Lung microvascular endothelial cell (primary cell): Measurements from ENCODE around the gene ATP8B3. TPM values are rescaled to one million over a fixed set of nuclear protein-coding genes. Genes with fewer than 3 reads are reported as not detected.
"Not testable (repeated sequence)": the region's sequence is repeated elsewhere in the genome, so short reads cannot be mapped to it uniquely, and the experiment has no call there.

Source experiments
- DNase-seq, 2 donors: peaks; one replicate each; pipeline versions ENCODE4 v3.0.0 to v3.0.0-alpha.2; 2010; ENCODE audit warnings: low read depth in 2 of 2
- total RNA-seq: library from RNA; depleted of rRNA; stranded (reverse); fragments of >200 nt; gene quantifications from 2 replicates; pipeline ENCODE4 v1.2.1, GENCODE V29; 2014

Gene ATP8B3
- total RNA-seq, 1 donor from 2014 or later, result 0.20 TPM

DNA sequence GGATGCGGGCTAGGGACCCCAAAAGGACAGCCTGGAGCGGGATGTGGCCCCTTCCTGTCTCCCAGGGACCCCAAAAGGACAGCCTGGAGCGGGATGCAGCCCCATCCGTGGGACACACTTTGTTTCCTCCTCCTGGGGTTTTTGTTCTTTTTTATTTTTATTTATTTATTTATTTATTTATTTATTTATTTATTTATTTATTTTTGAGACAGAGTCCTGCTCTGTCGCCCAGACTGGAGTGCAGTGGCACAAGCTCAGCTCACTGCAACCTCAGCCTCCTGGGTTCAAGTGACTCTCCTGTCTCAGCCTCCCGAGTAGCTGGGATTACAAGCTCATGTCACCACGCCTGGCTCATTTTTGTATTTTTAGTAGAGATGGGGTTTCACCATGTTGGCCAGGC lies 14.8 kb downstream of the ATP8B3 start:
- DNase-seq, result not testable (repeated sequence)

DNA sequence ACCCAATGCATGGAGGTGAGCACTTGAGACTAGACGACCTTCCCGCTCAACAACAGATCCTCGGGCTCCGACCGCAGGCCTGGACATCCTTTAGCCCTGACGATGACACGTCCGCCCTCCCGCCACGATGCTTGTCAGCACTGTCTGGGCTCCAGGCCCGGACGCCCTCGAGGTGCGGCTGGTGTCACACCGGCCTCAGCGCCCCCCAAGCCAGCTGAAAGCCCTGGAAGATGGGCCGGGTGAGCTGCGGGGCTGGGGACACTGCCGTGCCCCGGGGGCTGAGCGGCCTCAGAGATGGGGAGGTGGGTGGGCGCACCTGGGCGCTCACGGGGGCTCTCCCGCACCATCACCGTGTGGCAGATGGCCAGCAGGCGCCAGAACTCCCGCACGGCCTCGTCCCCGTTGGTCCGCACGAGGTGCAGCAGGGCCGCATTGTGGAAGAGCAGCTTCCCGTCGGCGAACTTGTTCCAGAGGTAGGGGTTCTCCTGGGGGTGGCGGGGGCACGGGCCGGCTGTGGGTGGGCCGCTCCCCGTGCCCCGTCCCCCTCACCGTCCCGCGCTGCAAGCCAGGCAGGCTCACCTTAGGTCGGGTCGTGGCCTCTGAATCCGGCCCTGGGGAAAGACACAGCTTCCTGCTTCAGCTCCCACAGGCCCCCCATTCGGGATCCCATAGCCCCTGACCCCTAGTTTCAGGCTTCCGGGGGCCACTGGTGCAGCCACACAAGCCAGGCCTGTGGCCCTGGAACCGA lies 15.5 kb downstream of the ATP8B3 start:
- no peak for DNase-seq

GRCh38 chr19:1794424-1795172 lies 17.5 kb downstream of the ATP8B3 start:
- no peak for DNase-seq

DNA sequence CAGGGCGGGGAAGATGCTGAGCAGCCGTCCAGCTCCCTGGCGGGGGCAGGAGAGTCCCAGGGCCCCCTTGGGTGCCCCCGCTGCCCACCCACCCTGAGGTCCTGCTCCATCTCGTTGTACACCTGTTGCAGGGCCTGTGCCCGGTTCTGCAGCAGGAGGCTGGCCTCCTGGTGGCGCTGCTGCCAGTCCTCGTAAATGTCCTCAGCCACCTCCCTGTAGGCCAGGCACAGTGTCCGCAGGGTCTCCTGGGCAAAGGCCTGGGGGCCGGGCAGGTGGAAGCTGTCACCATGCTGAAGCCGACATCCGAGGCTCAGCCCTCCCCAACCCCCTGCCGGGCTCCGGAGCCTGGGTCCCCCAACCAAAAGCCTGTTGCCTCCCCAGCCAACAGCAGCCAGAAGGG lies 20.2 kb downstream of the ATP8B3 start:
- DNase-seq, result no peak

DNA sequence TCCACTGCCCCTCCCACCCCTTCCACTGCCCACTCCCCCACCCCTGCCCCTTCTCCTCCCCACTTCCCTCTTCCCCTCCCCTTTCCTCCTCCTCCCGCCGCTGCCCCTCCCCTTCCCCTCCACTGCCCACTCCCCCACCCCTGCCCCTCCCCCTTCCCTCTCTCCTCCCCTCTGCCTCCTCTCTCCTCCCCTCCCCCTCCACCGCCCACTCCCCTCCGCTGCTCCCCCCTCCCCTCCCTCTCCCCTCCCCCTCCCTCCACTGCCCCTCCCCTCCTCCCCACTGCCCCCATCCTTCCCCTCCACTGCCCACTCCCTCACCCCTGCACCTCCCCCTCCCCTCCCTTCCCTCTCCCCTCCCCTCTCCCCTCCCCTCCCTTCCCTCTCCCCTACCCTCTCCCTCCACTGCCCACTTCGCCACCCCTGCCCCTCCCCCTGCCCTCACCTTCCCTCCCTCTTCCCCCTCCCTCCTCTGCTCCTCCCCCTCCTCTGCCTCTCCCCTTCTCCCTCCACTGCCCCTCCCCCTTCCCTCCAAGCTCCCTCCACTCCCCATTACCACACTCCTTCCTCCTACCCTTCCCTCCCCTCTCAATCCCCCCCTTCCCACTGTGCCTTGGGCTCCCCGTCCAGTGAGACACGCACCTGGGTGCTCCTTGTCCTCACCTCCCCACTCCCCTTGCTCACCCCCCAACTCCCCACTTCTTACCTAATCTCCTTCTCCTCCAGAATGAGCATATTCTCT lies 21.9 kb downstream of the ATP8B3 start:
- DNase-seq, result no peak

DNA sequence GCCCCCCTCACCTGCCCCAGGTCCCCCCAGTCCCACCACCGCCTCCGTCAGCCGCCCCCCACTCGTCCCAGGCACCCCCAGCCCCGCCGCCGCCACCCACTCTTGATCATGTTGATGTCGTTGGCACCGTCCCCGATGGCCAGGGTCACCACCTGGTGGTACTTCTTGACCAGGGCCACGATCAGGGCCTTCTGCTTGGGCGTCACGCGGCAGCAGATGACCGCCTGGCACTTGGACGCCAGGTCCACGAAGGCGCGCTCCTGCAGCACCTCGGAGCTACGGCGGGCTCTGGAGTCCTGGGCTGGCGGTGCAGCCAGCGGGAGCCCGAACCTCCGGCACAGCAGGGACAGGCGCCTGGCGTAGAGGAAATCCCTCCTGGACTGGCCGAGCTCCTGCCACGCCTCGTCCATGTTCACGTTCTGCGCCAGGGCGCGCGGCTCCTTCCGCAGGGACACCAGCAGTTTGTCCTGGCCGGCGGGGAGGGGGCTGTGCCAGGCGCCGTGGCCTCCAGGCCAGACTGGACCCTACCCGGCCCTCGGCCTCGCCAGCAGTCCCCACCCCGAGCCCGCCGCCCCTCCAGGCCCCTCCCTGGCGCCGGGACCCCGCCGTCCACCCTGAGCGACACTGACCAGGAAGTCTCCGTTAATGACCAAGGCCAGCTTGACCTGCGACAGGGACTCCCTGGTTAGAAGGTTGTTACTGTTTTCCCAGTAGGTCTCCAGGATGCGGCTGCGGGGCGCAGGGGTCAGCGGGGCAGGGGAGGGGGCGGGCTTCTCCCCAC lies 22.6 kb downstream of the ATP8B3 start:
- peak in 1 of 2 donors; percentile 13 for DNase-seq

GRCh38 chr19:1787116-1787515 lies 25.0 kb downstream of the ATP8B3 start:
- no peak for DNase-seq

GRCh38 chr19:1786668-1787067 lies 25.4 kb downstream of the ATP8B3 start:
- no peak for DNase-seq

DNA sequence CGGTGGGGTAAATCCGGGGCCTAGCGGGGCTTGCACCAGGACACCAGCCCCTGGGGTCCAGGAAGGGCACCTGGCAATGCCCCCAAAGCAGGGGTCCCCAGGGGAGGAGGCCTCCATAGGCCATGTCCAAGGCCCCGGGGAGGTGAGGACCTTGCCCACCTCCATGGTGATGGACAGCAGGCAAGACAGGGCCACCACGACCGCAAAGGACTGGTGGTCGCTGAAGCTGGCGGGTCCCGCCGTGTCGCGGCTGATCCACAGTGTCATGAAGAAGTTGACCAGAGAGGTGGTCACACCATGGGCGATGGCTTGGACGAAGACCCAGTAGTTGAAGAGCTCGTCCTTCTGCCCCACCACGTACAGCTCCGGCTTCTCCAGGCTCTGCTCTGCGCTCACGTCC lies 26.8 kb downstream of the ATP8B3 start:
- no peak for DNase-seq

GRCh38 chr19:1783874-1784273 lies 28.2 kb downstream of the ATP8B3 start:
- DNase-seq, result no peak

DNA sequence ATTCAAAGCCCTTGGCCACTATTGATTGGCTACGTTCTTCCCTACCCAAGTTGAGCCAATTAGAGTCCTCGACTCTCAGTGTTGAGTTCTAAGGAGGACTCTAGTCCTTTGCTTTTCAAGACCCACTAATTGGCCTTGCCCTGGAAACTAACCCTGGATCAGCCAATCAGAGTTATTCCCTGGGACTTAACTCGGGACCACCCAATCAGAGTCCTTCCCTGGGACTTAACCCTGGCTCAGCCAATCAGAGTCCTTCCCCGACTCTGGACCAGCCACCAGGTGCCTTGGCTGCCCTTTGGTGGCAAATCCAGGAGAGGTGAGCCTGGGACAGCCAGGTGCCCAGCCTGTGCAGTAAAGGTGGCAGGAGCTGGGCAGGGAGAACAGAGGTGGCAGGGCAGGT lies 28.7 kb downstream of the ATP8B3 start:
- no peak for DNase-seq

DNA sequence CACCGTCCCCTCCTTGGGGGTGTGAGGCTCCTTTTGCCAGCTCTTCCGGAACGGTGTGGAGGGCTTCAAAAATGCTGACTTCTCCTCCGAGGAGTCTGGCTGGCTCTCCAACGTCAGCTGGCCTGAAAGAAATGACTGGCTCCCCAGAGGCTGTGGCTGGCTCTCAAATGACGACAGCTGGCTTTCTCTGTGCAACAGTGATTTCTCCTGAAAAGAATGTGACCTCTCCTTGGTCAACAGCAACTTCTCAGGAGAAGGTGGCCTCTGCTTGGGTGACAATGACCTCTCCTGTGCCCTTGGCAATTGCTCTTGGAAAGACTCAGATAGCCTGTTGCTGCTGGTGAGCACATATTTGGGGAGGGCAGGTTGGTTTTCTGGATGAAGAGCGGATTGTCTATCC lies 29.6 kb downstream of the ATP8B3 start:
- no peak for DNase-seq

GRCh38 chr19:1780272-1780958 lies 31.7 kb downstream of the ATP8B3 start:
- DNase-seq, result no peak

DNA sequence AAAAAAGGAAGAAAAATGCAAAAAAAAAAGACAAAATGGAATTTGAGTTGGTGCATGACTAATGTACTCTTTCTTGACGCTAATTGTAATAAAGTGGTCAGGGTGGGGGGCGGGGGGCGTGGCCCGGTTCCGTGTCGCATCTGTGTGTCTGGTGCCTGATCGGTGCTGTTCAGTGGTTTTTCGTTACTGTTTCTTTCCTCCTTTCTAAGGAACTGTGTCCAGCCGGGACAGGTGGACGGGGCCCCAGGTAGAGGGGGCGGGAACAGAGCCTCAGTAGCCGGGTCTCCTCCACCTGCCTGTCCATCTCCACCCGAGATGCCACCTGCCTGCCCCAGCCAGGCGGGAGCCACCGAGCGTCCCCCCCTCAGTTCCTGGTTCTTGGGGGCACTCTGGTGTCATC lies 32.5 kb downstream of the ATP8B3 start:
- no peak for DNase-seq

DNA sequence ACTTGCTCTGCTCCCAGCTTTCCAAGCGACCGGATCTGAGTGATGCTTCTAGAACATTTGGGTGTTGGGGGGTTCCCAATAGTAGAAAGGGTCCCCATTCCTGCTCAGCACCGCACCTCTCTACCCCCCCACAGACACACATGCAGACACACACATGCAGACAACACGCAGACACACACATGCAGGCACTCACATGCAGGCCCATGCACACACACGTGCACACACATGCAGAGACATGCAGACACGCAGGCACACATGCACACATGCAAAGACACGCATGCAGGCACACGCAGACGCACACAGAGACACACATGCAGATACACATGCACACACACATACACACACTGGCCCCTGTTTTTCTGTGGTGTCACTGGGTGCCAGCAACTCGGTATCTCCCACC lies 34.9 kb downstream of the ATP8B3 start:
- DNase-seq, result no peak

GRCh38 chr19:1776606-1777147 lies 35.4 kb downstream of the ATP8B3 start:
- DNase-seq, result no peak

DNA sequence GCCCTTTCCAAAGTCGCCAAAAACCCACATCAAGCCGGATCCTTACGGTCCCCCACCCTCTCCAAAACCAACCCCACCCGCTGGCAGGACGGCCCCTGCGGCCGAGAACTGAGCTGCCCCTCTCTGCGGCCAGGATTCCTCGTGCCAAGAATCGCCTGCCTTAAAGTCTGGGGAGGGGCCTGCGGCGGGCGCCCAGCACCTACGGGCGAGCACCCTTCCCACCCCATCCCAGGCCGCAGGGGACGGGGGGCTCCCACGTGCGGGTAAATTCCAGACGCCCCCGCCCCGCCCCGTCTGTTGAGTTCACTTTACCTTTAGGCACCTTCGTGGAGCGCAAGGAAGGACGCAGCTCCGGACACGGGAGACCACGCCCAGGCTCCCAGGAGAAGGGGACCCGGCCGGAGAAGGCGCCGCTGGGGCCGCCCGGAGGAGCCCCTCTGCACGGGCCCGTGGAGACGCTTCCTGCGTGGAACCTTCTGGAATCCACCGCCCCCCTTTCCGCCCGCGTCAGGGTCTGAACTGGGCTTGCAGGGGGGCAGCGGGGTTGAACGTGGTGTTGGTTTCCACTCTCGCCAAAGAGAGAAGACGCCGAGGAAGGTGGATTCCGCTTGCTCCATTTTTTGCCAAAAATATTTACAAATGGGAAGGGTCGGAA lies 36.0 kb downstream of the ATP8B3 start:
- DNase-seq, result no peak

GRCh38 chr19:1774989-1775772 lies 36.9 kb downstream of the ATP8B3 start:
- DNase-seq, result no peak

- no peak for DNase-seq
Observed at GRCh38 chr19:1773184-1773583, 38.9 kb downstream of the ATP8B3 start.
